Globus pallidus (tissue), 1 donor: ENCODE measurements around the gene PCSK6.
"Not testable (repeated sequence)": the region's sequence is repeated elsewhere in the genome, so short reads cannot be mapped to it uniquely, and the experiment has no call there.

ENCODE experiments used
- DNase-seq: peaks from one replicate; pipeline ENCODE4 v3.0.0-alpha.2; 2015; ENCODE audit warnings: low spot score

Gene PCSK6

DNA sequence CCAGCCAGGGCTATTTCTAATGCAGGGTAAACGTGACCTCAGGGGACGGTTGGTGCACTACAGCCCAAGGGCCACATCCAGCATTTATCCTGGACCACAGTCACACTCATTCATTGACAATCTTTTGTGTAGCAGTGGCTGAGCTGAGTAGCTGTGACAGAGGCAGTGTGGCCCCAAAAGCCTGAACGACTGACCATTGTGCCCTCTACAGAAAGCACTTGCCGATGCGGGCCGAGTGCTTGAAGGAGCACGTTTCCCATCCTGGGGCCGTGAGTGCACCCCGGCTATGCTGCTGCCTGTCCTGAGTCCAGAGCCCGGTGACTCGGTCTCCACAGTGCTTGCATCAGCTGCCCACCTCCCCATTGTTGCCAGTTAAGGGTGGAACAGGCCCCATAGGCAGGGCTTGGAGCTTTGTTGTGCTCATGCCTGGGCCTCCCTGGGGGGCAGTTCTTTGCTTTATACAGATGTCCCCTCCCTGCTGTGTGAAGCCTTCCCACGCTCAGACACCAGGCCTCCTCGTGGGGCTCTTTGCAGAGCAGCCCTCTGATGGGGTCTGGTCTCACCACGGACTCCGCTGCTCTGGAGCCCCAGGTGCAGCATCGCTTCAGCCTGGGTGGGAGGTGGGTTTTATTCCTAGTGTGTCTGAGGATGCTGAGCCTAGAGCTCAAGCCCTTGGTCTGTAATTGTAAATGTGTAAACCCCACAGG, 181.5 kb downstream of the PCSK6 start:
- DNase-seq = no peak

DNA sequence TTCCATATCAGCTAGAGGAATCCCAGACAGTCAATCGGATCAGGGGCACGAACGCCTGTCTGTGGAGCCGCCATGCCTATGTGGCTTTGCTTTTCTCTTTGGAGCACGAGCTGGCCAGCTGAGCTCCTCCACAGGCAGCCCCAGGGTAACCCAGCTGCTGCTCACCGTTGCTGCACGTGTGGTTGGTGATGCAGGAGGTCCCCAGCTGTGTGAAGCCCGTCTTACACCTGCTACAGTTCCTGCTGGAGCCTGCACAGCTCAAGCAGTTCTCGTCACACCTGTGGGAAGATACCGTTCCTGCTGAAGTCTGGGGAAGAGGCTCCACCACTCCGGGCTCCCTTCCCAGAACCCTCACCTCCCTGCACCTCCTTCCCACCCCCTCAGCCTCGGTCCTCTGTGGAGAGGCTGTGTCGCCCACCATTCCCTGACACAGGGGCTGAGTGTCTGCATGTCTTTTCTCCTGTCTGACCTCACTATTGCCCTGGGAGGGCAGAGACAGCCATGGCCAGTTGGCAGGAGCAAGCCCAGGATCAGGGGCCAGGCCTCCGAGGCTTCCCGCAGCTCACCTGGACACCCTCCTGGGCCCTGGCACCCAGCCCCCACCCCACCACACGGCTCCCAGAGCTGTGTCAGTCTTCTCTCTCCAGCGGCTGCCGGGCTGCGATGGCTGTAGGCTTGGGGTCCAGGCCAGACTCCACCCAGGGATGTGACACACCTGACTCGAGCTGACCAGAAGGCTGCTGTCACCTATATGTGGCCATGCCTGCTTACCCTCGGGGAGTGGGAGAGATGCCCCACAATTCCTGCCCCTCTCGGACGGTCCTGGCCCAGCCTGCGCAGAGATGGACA, 182.2 kb downstream of the PCSK6 start:
- DNase-seq = no peak

DNA sequence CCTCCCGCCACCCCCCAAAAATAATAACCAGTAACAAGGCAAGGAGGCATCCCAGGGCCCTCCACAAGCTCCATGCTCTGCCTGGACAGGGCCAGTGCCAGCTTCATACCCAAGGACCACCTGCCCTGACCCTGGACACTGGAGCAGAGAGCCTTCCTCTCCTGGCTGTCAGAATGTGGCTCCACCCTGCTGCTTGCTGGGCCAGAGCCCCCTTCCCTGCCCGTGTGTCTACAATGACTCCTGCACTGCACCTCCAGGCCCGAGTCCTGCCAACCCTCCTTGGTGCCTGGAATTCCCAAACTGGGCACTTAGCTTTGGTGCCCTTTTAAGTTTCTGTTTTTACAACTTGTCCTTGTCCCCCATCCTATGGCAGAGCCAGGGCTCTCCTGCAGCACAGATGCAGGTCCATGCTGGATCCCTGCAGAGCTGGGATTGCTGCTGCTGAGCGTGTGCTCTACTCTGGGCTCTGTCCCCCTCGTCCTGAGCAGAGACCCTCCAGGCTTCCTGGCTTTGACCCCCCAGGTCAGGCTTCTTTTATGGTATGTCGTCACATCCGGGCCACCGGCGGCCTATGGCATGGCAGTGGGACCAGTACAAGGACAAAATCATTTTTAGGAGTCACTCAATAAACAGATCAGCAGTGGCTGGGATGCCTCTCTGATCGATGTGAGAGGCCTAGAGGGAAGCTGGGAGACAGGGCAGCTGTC, 183.0 kb downstream of the PCSK6 start:
- no peak for DNase-seq

DNA sequence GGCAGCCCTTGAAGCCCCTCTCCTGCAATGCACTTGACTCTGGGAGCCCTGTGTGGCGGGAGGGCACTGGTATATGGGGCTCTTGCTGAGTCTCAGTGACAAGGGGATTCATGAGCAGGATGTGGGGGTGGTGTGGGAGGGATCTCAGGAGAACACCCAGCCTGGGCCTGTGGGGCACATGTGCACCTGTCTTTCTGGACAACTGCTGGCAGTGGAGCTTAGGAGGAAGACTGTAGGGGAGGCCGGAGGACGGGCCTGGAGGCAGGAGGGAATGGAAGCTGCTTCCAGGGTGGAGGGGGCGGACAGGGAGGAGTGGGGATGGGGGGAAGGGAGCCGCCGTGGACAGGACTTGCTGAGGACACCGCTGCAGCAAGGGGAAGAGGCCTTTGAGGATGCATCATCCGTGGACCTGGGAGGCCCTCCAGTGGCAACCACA, 183.7 kb downstream of the PCSK6 start:
- no peak for DNase-seq

DNA sequence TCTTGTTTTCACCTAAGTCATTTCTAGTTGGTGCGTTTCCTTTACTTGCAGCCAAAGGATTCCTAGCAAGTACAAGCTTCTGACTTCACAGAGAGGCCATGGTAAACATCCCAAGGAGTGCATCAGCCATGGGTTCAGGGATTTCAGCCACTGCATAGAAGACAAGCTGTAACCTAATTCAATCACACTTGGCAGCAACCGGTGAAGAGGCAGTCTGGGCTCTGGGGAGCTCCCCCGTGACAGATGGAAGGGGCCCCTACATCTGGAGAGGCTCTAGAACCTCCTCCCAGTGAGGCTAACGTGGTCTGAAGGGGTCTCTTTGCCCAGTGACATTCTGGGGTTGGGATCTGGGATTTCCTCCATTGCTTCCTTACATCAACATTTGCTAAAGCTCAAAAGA, 186.1 kb downstream of the PCSK6 start:
- DNase-seq = no peak

DNA sequence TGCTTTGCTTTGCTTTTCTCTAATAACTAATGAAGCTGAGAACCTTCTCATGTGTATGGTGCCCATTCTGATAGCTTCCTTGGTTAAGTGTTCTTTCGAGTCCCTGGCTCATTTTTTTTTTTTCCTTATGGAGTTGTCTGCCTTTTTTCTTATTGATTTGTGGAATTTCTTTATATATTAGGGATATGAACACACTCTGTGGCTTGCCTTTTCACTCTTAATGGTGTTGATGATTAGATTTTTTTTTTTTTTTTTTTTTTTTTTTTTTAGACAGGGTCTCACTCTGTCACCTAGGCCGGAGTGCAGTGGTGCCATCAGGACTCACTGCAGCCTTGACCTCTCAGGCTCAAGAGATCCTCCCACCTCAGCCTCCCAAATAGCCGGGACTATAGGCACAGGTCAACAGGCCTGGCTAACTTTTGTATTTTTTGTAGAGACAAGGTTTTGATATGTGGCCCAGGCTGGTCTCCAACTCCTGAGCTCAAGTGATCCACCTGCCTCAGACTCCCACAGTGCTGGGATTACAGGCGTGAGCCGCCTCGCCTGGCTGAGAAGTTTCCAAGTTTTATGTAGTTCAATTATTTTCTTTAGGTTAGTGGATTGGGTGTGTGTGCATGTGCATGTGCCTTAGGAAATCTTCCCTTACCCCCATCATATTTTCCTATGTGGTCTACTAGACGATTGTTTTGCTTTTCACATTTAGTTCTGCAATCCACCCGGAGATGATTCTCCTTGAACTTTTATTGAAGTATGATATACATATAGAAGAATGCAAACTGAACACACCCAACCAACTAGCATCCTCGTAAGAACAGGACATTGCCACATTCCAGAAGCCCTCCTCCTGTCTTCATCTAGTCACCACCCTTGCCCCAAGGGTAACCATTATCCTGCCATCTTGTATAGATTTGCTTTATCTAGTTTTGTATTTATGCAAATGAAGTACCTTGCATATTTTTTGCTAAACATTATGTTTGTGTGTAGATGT, 192.8 kb downstream of the PCSK6 start:
- DNase-seq = no peak

DNA sequence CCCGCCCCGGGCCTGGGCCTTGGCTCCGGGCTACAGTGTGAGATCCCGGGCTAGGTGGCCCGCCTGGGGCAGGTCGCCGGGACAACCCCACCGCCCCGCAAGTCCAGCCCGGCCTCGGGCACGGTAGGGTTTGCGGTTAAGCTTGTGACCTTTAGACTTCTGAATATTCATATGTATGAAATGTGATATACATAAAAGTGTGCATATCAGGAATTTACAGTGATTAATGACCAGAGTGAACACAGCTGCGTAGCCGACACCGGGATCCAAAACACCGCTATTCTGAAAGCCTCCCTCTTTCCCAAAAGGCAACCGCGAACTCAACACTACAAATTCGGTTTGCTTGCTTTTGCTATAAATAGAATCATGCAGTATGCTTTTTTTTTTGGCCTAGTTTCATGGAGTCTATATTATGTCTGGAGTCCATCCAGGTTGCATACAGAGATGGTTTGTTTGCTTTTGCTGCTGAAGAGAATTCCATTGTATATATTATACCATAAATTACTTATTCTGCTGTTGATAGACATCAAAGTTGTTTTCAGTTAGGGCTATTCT, 193.8 kb downstream of the PCSK6 start:
- no peak for DNase-seq

DNA sequence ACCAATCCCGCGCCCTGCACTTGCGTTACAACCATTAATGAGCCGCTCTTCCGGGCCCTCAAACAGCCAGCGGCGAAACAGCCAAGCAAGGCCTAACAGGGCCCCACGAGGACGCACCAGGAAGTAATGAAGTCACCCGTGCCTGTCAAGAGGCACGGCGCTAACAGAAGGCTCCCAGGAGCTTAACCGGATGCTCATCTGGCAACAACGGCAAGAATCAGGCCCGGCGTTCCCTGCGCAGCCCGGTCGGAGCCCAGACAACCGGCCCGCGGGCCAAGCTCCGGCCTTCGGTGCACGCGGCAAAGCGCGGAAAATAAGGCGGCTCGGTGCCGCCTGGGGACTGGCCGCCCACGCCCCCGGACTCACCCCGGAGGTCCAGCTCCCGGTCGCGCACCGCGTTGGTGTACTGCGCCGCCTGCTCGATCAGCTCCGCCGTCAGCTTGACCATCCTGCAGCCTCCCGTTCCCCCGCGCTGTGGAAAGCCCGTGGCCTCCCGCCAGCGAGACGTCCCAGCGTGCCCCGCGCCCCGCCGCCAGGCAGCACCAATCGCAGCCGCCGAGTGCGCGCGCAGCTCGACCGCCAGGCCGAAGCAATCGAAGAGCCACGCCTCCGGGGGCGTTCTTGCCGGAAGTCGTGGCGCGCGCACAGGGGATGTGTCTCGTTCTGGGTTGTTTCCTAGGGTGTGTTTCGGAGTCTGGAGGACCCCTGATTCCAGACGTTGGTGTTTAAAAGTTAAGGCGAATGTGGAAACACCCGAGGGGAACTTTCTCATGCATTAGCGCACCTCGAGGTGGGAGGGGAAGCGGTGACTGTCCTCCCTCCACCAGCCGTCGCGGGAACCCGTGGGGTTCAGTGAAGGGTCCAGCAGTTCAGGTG, 194.5 kb downstream of the PCSK6 start, which contains the start of gene SNRPA1:
TSS of gene SNRPA1 (minus strand) at position 518 of the 876 bp plus-strand sequence. CDS start at position 448, 70 bp downstream.
- DNase-seq = peak; percentile 89

DNA sequence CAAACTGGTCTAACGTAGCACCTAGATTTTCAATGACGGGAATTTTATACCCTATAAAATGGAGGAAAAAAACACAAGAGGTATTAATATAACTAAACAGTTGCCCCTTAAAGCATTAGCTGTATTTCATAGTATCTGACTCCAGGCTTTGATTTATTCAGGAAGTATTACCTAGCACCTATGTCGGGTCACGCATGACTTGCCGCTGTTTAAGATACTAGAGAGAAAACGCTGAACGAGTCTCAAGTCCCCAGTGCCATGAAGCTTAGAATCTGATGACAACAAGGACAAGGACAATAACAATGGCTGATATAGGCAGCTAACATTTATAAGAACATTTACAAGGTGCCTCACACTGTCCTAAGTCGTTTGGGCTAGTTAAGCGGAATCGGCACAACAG, 196.4 kb downstream of the PCSK6 start:
- no peak for DNase-seq

DNA sequence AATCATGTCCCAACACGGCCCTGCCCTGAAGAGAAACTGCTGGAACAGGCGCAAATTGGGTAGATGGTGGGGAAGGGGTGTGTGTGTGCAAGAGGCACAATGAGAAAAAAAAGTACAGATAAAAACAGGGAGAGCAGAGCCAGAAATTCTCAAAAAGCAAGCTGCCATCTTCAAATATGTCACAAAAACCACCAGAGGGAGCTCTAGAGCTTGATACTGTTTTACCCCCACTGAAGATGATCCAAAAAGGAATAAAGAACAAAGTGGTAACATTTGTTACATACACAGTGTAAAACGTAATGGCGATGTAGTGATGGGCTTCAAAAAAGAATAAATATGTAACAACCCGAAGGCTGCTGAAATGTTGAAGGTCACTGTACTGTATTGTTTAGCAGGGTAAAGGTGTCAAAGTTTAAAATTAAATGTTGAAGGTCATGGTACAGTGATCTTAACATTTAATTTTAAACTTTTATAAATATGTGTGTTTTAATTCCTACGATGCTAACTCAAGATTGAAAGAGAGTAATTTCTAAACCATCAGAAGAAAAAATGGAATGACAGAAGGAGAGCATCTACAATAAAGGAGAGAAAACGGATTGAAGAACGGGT, 200.5 kb downstream of the PCSK6 start:
- DNase-seq = peak; percentile 38

DNA sequence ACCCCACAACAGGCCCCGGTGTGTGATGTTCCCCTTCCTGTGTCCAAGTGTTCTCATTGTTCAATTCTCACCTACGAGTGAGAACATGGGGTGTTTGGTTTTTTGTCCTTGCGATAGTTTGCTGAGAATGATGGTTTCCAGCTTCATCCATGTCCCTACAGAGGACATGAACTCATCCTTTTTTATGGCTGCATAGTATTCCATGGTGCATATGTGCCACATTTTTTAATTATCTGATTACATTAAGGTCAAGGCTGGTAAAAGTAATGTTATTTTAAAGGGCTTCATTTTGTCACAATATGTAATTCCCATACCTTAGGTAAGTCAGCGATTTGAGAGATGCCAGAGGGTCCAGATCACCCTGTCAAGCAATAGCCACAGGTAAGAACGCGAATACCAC, 202.2 kb downstream of the PCSK6 start:
- DNase-seq = not testable (repeated sequence)

DNA sequence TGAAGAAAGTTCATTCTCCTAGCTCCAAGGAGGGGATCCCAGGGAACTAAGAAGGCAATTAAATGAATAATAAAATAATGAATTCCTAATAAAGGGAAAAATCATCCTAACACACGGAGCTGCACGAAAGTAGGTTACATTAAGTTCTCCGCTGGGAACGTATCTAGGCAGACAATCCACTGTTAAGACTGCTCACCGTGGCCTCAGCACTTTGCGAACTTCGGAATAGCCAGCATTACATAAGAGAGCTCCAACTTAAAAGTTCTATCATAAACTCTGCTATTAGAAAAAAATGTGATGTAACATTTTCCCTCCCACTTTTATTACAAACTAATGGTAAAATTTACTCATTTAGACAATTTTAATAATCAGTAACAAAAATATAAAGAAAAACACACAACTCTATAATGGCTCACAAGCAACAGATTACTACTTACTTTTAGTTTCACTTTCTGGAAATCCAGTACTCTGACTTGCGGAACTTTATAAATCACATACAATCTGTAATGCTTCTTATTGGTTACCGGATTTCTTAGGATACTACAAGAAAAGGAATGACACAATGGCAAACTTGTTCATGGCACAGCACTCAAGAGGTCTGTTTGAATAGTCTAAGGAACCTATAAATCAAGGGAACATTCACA, 202.9 kb downstream of the PCSK6 start:
- no peak for DNase-seq

DNA sequence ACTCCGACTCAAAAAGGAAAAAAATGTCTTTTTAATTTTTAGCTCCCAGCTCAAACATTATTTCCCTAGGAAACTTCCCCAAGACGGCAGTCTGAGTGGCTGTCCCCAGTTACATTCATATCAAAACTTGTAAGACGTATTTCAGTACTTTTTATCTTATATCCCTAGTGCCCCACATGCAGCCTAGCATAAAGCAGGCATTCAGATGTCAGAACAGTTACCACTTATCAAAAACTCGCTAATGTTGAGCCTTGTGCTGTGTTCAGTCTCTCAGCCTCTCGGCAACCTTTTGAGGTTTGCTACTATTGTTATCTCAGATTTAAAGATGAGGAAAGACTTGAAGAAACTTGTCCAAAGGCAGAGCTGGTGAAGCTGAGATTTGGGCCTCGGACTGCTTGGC, 205.6 kb downstream of the PCSK6 start:
- no peak for DNase-seq

DNA sequence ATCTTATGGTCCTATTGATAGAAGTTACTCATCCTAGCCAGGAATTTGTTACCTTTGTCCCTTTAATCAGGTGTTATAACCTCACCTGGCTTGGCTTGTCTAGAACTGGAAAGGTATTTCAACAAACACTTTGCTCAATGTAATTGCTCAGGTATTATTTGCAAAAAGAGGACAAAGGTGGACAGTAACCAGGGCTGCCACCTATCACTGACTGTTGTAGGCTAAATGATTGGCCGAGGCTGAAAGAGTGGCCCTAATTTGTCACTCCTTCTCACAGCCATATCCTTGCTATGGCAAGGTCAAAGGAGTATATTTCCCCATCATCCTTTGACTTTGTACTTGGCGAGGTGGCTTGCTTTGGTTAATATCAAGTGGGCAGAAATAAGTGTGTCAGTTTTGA, 209.5 kb downstream of the PCSK6 start:
- no peak for DNase-seq

DNA sequence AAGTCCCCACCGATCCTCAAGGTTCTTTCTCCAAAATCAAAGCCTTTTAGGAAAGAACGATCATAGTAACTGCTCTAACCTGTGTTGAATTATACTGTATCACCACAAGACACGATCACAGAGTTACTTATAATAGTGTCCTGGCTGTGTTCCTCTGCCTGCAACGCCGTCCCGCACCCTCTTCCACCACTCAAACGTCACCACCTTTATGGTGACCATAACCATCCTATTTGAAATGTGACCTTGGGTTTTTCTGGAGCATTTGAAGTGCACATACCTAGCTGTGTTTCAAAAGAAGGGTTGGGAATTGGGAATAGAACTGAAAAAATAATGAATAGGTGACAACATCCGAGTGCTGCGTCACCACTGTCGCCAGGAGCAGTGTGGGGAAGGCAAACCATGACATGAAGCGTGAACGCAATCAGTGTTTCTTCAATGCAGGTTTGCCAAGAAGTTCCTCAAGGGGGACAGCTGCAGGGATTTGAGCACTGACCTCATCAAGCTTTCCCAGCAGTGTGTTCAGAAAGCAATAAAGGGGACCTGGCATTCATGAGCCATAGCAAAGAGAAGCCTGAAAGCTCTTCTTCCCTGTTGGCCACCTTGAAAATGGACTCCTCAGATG, 211.5 kb downstream of the PCSK6 start:
- no peak for DNase-seq

DNA sequence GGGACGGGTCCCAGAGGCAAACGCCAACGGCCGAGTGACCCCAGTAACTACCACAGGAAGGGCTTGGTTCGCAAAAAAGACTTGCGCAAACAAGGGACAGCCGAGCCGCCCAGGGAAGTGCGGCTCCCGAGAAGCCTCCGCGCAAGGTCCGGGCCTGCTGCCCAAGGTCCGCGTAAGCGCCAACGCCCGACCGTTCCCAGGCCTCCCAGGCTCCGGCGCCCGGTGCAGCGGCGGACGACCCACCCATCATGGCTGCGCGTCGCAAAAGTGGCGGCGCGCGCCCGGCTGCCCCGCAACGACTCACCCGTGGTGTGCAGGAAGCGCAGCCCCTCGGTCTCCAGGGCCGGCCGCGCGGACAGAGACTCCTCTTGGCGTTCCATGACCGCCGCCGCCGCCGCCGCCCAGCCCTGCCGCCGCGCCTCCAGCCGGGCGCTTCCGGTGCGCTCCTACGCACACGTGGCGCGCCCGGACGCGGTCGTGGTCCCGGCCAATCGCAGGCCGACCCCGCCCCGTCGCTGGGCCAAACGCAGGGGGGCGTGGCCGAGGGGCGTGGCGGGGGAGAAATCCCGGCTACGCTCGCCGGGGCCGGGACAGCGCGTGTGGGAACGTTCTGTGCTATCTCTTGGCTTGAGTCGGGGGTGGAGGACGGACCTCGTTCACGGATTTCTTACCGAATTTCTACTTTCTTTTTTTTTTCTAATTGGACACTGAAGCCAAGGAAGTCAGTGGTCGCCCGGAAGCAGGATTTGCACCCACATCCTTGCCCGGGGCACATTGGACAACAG, 212.3 kb downstream of the PCSK6 start, which contains the start of gene SELENOS:
TSS of gene SELENOS (minus strand) at position 448 of the 785 bp plus-strand sequence. CDS start at position 380, 68 bp downstream.
- peak; percentile 86 for DNase-seq

DNA sequence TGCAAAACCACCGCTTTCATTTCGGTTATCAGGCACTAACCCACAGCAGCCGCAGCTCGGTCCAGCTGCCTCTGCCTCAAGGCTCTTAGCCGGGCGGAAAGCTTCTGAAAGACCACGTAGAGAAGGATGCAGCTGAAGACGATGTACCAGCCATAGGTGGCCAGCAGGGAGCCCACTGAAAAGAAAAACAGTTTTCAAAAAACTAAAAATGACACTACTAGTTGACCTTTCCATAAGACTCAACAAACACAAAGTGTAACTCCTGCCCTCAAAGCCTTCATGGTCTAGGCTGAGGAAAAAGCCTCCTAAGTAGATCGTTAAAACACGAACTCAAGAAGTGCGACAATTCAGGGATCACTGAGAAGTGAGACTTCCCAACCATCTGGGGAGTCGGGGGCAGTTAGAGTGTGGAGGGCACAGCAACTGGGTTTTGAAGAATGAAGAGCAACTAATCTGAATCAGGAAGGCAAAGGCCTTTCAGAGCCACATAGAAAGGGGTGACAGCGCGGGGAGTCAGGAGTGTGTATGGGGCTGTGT, 212.9 kb downstream of the PCSK6 start:
- no peak for DNase-seq
